GM21717 (cell line): ENCODE measurements around the gene SCN5A.

Source experiments
- ATAC-seq: cut with Tn5 transposase; IDR thresholded peaks from one replicate; pipeline ENCODE4 v1.9.1; 2021; ENCODE audit warnings: mild to moderate bottlenecking, moderate library complexity; ENCODE audit not compliant: unreplicated experiment

Gene SCN5A

GRCh38 chr3:38603731-38604131 is 45.8 kb downstream of the SCN5A start:
- no peak for ATAC-seq

- ATAC-seq = no peak
Measured at GRCh38 chr3:38602576-38603250, 46.8 kb downstream of the SCN5A start.

GRCh38 chr3:38601956-38602550 is 47.4 kb downstream of the SCN5A start:
- ATAC-seq = no peak

DNA sequence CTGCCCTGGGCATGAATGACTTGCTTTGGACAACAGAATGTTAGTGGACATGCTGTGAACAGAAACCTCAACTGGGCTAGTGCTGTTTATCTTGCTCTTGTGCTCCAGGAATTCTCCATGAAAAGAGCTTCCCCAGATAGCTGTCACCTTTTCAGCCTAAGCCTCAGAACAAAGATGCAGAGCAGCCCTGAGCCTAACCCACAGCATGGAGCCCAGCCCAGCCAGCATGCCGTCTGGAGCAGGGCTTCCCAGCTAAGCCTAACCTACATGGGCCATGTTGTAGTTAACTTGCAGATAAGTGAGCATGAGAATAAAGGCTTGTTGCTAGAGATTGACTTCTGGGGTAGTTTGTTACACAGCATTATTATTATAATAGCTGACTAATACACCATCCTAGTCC is 48.9 kb downstream of the SCN5A start:
- no peak for ATAC-seq

- no peak for ATAC-seq
Measured at GRCh38 chr3:38599886-38600285, 49.6 kb downstream of the SCN5A start.

DNA sequence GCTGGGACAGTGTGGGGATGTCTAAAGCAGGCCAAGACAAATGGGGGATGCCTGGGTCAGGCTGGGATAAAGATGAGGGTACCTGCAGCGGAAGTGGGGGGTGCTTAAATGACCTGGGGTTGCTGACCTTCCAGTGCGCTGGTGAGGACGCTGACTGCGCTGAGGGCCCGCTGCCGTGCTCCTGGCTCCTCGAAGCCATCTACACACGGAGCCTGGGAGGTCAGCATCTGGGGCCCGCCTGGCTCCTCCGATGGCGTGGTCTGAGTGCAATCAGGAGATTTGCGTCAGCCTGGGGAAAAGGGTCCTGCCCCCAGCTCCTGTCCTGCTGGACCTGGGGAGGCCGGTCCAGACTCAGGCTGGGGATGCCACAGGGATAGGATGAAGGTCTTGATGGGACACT is 50.7 kb downstream of the SCN5A start:
- ATAC-seq = no peak

DNA sequence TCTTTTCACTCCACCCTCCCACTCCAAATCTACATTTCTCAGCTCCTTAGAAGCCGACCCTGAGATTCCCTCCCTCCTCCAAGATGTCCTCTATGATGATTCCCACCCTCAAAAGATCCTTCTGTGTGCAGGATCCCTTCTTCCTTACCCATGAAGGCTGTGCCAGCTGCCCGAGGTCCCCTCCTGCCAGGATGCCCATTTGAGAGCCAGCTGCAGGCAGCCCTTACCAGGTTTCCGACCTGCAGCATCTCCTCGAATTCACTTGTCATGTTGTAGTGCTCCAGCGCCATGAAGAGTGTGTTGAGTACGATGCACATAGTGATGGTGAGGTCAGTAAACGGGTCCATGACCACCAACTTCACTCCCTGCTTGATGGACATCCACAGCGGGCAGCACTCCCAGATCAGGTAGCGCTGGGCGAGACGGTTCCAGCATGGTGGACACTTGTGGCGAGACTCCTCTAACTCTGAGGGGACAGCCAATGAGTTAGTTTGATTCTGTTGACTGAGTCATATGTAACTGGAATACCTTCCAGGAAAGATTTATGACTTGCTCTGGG is 51.9 kb downstream of the SCN5A start:
- ATAC-seq = no peak

- ATAC-seq = no peak
Measured at GRCh38 chr3:38595393-38595792, 54.1 kb downstream of the SCN5A start.

GRCh38 chr3:38590521-38590920 is 59.0 kb downstream of the SCN5A start:
- ATAC-seq = no peak

DNA sequence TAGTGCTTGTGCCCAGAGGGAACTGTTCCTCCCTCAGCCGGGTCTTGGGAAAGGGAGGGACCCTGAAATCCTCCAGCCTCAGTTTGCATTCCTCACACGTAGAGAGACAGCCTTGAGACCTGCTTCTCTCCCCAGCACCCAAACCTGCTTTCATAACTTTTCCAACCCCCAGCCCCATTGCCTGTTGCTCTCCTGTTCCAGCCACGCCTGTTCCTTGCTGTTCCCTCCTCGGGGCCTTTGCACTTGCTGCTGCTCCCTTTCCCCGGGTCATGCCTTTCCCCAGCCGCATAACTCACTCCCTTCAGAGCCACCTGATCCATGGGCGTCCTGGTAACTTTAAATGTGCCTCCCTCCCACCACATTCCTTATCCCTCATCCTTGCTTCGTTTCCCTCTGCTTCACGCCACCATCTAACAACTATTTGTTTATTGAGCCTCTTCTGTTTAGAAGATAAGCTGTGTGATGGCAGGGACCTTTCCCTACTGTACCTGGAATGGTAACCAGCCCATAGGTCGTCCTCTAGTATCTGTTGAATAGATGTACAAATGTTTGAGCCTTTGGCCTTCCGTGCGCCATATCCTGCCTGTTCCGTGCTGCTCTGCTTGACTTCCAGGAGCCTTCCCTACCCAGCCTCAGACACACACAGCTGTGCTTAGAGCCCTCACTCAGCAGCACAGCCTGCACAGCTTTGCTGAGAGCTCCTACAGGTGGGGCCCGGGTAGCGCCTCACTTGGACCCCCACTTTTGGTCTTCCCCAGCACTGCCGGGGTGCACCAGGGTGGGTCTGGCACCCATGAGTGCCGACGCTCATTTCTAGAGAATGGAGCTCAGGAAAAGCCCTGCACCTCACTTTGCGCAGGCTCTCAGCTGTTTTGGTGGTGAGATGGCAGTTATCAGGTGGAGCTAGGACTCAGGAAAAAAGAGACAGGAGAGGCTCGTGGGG is 60.2 kb downstream of the SCN5A start:
- no peak for ATAC-seq

- ATAC-seq = no peak
Measured at GRCh38 chr3:38588371-38588971, 61.0 kb downstream of the SCN5A start.

DNA sequence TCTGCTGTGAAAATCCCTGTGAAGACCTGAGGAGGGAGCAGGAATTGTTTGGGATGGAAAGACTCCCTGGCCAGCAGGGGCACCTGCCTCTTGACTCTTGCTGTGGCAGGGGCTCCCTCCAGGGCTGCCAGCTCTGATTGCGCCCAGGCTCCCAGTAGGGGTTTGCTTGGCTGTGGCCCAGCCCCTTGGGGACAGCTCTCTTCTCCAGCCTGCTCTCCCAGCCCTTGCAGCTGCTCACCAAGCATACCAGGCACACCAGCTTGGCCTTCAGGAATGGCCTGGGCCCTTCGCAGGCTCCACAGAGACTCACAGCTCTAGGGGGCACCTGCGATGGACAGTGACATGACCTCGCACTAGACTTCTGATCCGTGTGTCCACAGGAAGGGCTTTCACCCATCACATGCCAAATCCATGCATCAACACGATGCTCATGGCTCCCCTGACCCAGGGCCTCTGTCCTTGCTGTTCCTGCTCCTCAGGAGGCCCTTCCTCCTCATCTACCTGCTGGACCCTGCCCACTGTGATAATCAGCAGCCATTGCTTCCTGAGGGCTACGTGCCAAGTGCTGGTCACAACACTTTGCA is 61.8 kb downstream of the SCN5A start:
- ATAC-seq = no peak

DNA sequence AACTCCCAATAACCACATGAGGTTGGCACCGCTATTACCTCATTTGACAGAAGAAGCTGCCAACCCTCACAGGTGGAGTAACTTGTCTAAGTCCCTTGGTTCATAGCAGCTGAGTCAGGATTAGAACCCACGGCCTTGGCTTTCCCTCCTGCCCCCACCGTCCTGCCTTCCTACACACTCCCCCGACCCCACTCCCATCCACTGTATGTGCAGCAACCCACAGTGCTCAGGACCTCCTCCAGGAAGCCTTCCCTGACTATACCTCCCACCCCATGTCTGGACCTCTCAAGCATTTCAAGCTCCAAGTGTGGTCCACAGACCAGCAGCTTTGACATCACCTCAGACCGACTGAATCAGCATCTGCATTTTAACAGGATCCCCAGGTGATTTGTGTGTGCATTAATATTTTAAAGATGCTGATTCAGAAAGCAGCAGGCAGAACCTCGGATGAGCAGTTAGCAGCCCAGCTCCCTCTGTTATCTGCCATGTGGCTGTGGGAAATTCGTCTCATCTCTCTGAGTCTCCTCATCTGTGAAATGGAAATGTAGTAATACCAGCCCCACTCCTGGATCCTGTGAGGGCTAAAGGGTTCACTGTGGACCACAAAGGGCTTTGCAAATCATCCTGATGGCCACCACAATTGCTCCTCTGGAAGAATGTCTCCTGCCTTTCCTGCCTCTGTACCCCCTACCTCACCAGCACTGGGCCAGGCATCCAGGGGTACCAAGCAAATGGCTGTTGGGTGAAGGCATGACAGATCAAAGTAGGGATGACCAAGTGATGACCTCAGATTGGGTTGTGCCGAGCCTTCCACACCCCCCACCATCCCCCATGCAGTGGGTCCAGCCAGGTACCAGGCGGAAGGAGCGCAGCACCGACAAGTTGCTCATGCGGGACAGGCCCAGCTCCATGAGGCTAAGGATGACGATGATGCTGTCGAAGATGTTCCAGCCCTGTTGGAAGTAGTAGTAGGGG is 62.7 kb downstream of the SCN5A start:
- no peak for ATAC-seq

DNA sequence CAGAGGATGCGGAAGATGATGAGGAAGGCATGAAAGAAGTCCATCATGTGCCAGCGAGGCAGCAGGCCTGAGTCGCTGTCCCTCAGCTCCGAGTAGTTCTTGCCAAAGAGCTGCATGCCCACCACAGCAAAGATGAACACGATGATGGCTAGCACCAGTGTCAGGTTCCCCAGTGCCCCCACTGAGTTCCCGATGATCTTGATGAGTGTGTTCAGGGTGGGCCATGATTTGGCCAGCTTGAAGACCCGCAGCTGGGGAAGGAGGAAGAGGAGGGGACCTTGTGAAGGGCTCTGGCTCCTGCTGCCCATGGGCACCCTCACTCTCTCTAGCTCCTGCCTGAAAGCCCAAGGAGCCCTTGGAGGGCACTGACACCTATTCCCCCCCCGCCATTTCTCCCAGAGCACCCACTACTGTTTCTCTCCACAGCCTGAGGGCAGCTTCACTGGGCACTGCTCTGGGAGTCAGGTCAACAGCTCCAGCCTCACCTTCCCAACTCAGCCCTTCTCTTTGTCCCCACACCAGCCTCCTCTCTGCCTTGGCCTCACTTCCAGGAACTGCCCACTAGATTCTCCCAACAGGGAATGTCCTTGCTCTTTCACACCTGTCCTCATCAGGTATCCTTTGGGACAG is 63.6 kb downstream of the SCN5A start:
- ATAC-seq = no peak

GRCh38 chr3:38583688-38584087 is 65.8 kb downstream of the SCN5A start:
- no peak for ATAC-seq

DNA sequence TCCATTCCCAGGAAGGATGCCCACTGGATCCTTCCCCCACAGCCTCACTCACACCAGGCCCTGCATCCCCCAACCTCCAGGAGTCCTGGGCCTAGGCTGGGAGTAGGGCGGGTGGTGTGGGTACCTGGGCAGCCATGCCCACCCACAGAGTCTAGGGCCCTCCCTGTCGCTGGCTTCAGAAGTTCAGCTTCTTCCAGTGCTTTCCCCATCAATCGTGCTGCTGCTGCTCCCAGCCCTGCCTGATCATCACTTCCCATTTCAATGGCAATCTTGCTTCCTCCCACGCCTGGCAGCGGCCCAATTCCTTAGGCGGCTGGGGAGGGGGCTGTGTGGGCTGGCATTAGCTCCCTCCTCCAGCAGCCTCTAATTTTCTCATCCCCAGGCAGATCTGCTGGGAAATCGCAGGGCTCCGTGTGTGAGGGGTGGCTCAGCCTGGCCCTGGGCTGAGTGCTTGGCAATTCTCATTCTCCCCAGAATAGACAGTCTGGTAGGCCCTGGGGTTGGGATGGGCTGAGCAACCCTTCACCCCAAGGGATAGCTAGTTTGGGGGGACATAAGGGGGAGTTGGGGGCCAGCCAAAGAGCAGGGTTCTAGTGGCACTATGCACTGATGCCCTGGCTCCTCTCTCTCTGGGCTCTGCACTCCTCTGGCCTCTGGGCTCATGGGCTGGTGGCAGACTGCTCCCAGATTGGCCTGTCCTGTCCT is 66.4 kb downstream of the SCN5A start:
- no peak for ATAC-seq

- ATAC-seq = no peak
Measured at GRCh38 chr3:38582316-38582715, 67.2 kb downstream of the SCN5A start.

DNA sequence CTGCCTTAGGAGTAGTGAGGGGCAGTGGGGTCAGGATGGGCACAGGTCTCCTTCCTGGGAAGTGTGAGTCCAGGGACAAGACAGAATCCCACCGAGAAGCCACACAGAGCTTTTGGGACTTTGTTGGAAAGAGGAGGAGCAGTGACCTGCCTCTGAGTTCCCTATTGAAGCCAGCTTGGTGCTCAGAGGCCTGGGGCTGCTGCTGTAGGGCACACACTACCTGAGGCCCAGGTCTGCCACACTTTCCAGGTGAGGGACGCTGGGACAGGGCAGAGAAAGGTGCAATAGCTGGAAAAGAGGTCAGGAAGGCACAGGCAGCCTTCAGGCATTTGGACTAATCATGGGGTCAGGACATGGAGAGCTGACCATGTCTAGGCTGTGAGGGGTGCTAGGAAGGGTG is 67.7 kb downstream of the SCN5A start:
- ATAC-seq = no peak
